T-helper 9 cell (primary cell): ENCODE measurements around the gene OSBPL9.
"Not testable (repeated sequence)": the region's sequence is repeated elsewhere in the genome, so short reads cannot be mapped to it uniquely, and the experiment has no call there.

ENCODE experiments used
- DNase-seq: peaks from one replicate; pipeline ENCODE4 v3.0.0-alpha.2; 2020

OSBPL9 gene

GRCh38 chr1:51799372-51799771 lies 182.5 kb downstream of the OSBPL9 start:
- DNase-seq, result no peak

GRCh38 chr1:51814513-51814912 lies 197.6 kb downstream of the OSBPL9 start:
- no peak for DNase-seq

- DNase-seq, result no peak
These were observed 201.6 kb downstream of the OSBPL9 start for GRCh38 chr1:51818487-51818886.

- not testable (repeated sequence) for DNase-seq
These were observed 202.1 kb downstream of the OSBPL9 start for GRCh38 chr1:51819021-51819420.

GRCh38 chr1:51819810-51820209 lies 202.9 kb downstream of the OSBPL9 start:
- DNase-seq, result no peak

GRCh38 chr1:51829058-51829457 lies 212.2 kb downstream of the OSBPL9 start:
- no peak for DNase-seq

GRCh38 chr1:51833700-51834099 lies 216.8 kb downstream of the OSBPL9 start:
- DNase-seq, result no peak

- no peak for DNase-seq
These were observed 220.4 kb downstream of the OSBPL9 start for GRCh38 chr1:51837243-51837642.
